GM10266 (cell line): ENCODE results near the gene CRY1.

Experiments
- DNase-seq: peaks from one replicate; pipeline ENCODE4 v3.0.0; 2012; ENCODE audit errors: extremely low spot score
- CTCF ChIP-seq: IDR thresholded peaks from 2 replicates; pipeline ENCODE4 v1.5.1; 2012; ENCODE audit warnings: mild to moderate bottlenecking, low read depth; ENCODE audit not compliant: control insufficient read depth, insufficient read depth; ENCODE audit errors: missing control alignments

The CRY1 gene

GRCh38 chr12:107035733-107036132, 57.6 kb downstream of the CRY1 start:
- no peak for TF ChIP-seq CTCF

GRCh38 chr12:107033758-107034739, 59.3 kb downstream of the CRY1 start:
- no peak for TF ChIP-seq CTCF
- no peak for DNase-seq

More at GRCh38 chr12:107035733-107036132, 57.6 kb downstream of the CRY1 start:
- DNase-seq = no peak

- no peak for TF ChIP-seq CTCF
- DNase-seq = no peak
These were observed 61.1 kb downstream of the CRY1 start for GRCh38 chr12:107032266-107032665.

GRCh38 chr12:107031061-107031460, 62.3 kb downstream of the CRY1 start:
- DNase-seq = no peak
- TF ChIP-seq CTCF = no peak

- no peak for TF ChIP-seq CTCF
- no peak for DNase-seq
These were observed 64.3 kb downstream of the CRY1 start for GRCh38 chr12:107029081-107029480.

- no peak for DNase-seq
- no peak for TF ChIP-seq CTCF
These were observed 65.7 kb downstream of the CRY1 start for GRCh38 chr12:107027636-107028053.
